Measurements from ENCODE around the gene CDIPT. TPM values are rescaled to one million over a fixed set of nuclear protein-coding genes. Genes with fewer than 3 reads are reported as not detected.
A peak's percentile ranks its signal among the peaks of the same experiment; 100 is the strongest.

The CDIPT gene
- total RNA-seq, 1 experiment from 2014 or later, result 57.1 TPM

DNA sequence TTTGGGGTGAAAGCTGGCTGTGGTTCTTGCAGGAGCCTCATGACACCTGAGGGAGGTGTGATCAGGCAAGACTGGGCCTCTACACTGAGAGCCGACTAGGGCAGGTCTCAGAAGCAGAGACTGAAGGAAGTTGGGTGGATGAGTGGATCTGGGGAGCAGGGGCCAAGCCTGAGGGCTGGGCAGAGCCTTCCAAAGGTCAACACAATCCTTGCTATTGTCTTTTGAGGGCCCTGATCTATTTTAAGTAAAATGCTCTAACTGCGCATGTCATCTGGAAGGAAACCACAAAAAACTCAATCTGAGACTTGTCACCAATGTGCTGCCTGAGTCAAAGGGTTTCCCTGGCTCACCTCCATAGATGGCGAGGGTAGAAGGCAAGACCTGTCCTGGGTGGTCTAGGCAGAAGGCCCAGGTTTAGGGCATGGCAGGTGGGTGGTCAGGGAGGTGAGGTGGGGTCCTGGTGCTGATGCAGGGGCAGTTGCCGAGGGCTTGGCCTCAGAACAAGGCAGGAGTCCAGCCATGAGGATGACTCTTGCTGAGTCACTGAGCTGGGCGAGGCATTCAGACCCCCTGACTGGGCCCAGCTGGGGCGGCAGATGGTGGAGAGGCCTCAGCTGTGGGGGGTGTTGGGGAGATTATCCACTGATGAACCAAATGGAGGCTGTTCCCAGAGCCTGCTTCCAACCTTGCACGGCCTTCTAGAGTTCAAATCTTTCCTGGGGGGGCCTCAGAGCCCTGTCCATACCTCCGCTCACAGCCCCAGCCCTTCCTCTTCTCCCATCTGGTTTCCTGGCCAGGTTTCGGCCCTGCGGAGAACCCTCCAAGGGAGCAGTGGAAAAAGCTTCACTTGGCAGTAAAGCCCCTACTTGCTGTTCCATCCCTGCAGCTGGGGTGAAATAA is 37.6 kb downstream of the CDIPT start:
- intact Hi-C loops (cut with micrococcal nuclease; ENCODE audit: unreplicated experiment), result no loop called here

DNA sequence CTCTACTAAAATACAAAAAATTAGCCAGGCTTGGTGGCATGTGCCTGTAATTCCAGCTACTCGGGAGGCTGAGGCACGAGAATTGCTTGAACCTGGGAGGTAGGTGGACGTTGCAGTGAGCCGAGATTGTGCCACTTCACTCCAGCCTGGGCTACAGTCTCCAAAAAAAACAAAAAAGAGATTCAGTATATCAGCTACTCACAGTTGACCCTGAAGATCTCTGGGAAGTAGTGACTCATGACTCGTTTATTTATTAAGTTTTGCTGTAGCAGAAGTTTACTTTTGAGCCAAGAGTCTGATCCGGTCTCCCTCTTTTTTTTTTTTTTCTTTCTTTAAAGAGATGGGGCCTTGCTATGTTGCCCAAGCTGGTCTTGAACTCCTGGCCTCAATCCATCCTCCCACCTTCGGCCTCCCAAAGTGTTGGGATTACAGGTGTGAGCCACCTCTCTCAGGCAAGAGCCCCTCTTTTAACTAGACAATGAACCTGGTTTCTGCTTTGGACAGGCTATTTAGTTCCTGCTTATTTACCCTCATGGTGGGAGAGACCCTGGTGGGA is 38.4 kb downstream of the CDIPT start:
- peaks cover 17% of the 10 kb centered on the region for H3K4me1 Mint-ChIP-seq (ENCODE audit: low read depth, unreplicated experiment)
- peaks cover 23% of the 10 kb centered on the region for H3K36me3 Mint-ChIP-seq (ENCODE audit: insufficient read depth, unreplicated experiment)
- Histone ChIP-seq H3K4me1 (peaks cover 49% of the 10 kb centered on the region), H3K4me3 (ENCODE audit: low read depth, low read length) (no peak overlapping the region), H3K27me3 (replicated peaks; ENCODE audit: control insufficient read depth, insufficient read depth, low read length) (no peaks in the 10 kb centered on the region), H3K9me3 (no peaks in the 10 kb centered on the region), H3K36me3 (ENCODE audit: control insufficient read depth, insufficient read depth, low read length) (no peaks in the 10 kb centered on the region)
- no peak for DNase-seq
- TF ChIP-seq CTCF (IDR thresholded peaks at IDR 0.05; ENCODE audit: insufficient read depth in 1 of 2, low read depth in 1 of 2, low read length in 1 of 2, severe bottlenecking in 1 of 2, unreplicated experiment in 1 of 2), result no peak
- intact Hi-C loops (cut with micrococcal nuclease; ENCODE audit: unreplicated experiment), result no loop called here
- ChIA-PET POLR2A (interaction anchor here (0.5 kb wide), 1 partner anchor 75 kb away, joined by 5 read pairs; the partner anchor contains the start of gene SEZ6L2), CTCF (interaction anchor here (1.5 to 1.9 kb wide), 2 partner anchors 9 to 24 kb away, joined by 3 to 7 read pairs; partner anchors contain the start of gene PAGR1)
- H3K9me3 Mint-ChIP-seq (ENCODE audit: unreplicated experiment), result no peaks in the 10 kb centered on the region
- no peak overlapping the region for H3K4me3 Mint-ChIP-seq (ENCODE audit: unreplicated experiment)
- no peaks in the 10 kb centered on the region for H3K27me3 Mint-ChIP-seq (ENCODE audit: insufficient read depth, unreplicated experiment)
- peak overlapping the region; percentile 53 for H3K27ac Mint-ChIP-seq (ENCODE audit: unreplicated experiment)
- BruUV-seq (replicated peaks), result no TSS peak

More for the DNA sequence above, 37.6 kb downstream of the CDIPT start:
- H3K36me3 ChIP-seq (ENCODE audit: control insufficient read depth, insufficient read depth, low read length), result no peaks in the 10 kb centered on the region
- H3K27me3 ChIP-seq (replicated peaks; ENCODE audit: control insufficient read depth, insufficient read depth, low read length), result no peaks in the 10 kb centered on the region
- Mint-ChIP-seq H3K4me1 (ENCODE audit: low read depth, unreplicated experiment) (peaks cover 21% of the 10 kb centered on the region), H3K27ac (ENCODE audit: unreplicated experiment) (peak overlapping the region; percentile 53), H3K36me3 (ENCODE audit: insufficient read depth, unreplicated experiment) (peaks cover 27% of the 10 kb centered on the region), H3K4me3 (ENCODE audit: unreplicated experiment) (no peak overlapping the region), H3K9me3 (ENCODE audit: unreplicated experiment) (no peaks in the 10 kb centered on the region), H3K27me3 (ENCODE audit: insufficient read depth, unreplicated experiment) (no peaks in the 10 kb centered on the region)
- ChIA-PET POLR2A (no interaction called here), CTCF (interaction anchor here (1.5 to 1.9 kb wide), 2 partner anchors 9 to 23 kb away, joined by 3 to 7 read pairs; partner anchors contain the start of gene PAGR1)
- no peak for DNase-seq
- TF ChIP-seq CTCF (IDR thresholded peaks at IDR 0.05; ENCODE audit: insufficient read depth in 1 of 2, low read depth in 1 of 2, low read length in 1 of 2, severe bottlenecking in 1 of 2, unreplicated experiment in 1 of 2), result no peak
- H3K4me3 ChIP-seq (ENCODE audit: low read depth, low read length), result no peak overlapping the region
- no peaks in the 10 kb centered on the region for H3K9me3 ChIP-seq
- BruUV-seq (replicated peaks), result no TSS peak
- peaks cover 53% of the 10 kb centered on the region for H3K4me1 ChIP-seq

DNA sequence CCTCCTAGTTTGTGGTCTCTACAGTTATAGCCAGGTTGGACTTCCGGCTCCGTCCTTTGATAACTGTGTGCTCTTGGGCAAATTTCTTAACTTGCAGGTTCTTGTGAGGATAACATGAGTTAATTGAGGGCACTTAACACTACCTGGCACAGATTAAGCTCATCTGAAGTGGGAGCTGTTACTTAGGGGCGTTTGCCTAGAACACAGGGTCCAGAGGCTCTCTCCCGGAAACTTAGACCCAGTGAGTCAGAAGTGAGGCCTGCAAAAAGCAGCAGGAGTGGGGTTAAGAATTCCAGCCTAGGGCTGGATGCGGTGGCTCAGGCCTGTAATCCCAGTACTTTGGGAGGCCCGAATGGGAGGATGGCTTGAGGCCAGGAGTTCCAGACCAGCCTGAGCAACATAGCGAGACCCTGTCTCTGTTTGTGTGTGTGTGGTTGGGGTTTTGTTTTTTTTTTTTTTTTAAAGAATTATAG is 41.3 kb downstream of the CDIPT start:
- Mint-ChIP-seq H3K4me1 (ENCODE audit: low read depth, unreplicated experiment) (peaks cover 26% of the 10 kb centered on the region), H3K27me3 (ENCODE audit: insufficient read depth, unreplicated experiment) (no peaks in the 10 kb centered on the region), H3K36me3 (ENCODE audit: insufficient read depth, unreplicated experiment) (peaks cover 42% of the 10 kb centered on the region), H3K9me3 (ENCODE audit: unreplicated experiment) (no peaks in the 10 kb centered on the region), H3K4me3 (ENCODE audit: unreplicated experiment) (no peak overlapping the region), H3K27ac (ENCODE audit: unreplicated experiment) (no peak overlapping the region)
- BruUV-seq (replicated peaks), result no TSS peak
- no peak for TF ChIP-seq CTCF (IDR thresholded peaks at IDR 0.05; ENCODE audit: insufficient read depth in 1 of 2, low read depth in 1 of 2, low read length in 1 of 2, severe bottlenecking in 1 of 2, unreplicated experiment in 1 of 2)
- ChIA-PET POLR2A (interaction anchor here (0.6 kb wide), 2 partner anchors 15 to 152 kb away, joined by 3 to 7 read pairs; partner anchors contain the start of gene TAOK2), CTCF (interaction anchor here (0.6 to 2.2 kb wide), 2 partner anchors 27 to 152 kb away, joined by 5 to 13 read pairs; no protein-coding TSS in a partner anchor)
- intact Hi-C loops (cut with micrococcal nuclease; ENCODE audit: unreplicated experiment), result no loop called here
- Histone ChIP-seq H3K4me3 (ENCODE audit: low read depth, low read length) (no peak overlapping the region), H3K9me3 (no peaks in the 10 kb centered on the region), H3K27me3 (replicated peaks; ENCODE audit: control insufficient read depth, insufficient read depth, low read length) (no peaks in the 10 kb centered on the region), H3K4me1 (peaks cover 27% of the 10 kb centered on the region), H3K36me3 (ENCODE audit: control insufficient read depth, insufficient read depth, low read length) (no peaks in the 10 kb centered on the region; the same call in 1 of the 2 replicates)
- no peak for DNase-seq
